NCI-H748 (cell line): ENCODE results near the gene MLLT6.
A peak's percentile ranks its signal among the peaks of the same experiment; 100 is the strongest.

ENCODE experiments used
- DNase-seq: peaks from one replicate; lab custom pipeline; 2025; ENCODE audit not compliant: unreplicated experiment; lab: John Stamatoyannopoulos, UW

The MLLT6 gene

DNA sequence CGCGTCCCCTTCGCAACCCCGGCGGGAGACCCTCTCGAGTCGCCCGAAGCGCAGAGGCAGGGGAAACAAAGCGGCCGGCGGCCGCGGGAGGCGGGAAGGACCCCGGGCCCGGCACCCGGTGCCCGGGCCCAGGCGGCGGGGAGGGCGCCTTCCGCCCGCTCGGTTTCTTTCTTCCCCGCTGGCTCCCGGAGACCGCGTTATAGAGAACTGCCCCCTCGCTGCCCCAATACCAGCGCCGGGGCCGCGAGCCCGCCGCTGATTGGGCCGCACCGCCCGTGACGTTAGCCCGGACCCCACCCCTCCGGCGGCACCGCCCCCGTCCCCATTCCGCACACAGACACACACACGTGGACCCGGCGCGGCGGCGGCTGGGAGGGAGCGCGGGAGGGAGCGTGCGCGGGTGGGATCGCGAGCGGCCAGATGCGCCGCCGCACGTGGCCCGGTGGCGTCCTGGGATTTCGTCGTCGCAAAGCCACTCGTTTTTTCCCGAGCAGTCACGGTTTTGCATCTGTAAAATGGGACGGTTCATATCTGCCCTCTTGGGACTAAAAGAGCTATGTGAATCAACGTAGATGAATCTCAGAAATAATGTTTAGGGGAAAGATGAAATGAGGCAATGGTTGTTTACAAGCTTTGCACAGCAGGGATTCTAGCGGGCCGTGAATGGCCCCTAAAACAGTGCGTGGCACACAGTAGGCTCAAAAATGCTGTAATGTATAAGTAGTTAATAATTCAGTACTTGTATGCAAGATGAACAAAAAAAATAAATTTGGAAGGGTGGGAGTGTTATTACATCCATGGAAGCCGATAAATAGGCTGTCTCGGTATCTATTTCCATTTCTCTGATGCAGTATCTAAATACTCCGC is 30.1 kb upstream of the MLLT6 start, which contains the start of gene EPOP:
Gene EPOP, minus strand, starts transcription at position 209 of the 867 bp plus-strand sequence. CDS start 462 bp downstream, outside the sequence.
- peak; percentile 92 for DNase-seq

DNA sequence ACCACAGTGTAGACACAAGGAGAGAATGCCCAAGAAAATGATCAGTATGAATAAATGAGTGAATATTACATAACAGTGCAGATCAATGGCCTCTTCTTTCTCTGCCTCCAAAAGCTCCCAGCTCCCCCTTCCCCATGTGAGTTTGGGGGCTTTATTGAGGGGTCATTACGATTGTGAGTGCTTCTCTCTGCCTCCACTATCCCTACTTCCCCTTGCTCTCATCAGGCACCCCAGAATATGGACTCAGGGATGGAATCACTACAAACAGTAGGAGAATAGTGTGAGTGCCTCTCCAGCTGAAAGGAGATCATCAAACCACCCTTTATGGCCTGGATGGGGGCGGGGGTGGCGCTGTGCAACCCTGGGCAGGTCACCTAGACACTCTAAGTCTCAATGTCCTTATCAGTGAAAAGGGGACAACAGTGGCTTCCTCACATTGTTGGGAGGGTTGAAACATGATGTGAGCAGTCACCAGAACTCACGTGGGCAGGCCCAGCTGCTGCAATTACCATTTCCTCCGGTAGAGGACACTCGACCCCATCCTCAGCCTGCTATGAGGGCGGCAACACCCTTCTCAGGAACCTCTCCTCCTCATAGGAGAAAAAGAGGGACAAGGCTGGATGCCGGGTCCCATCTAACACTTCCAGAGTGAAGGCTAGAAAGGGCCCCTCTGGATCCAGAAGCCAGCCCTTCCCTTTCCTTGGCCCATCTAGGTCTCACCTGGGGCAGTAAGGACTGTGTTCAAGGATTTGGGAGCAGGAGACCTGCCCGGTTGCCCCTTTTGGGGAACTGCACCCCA is 28.2 kb upstream of the MLLT6 start:
- DNase-seq: peak; percentile 83

- no peak for DNase-seq
Measured at GRCh38 chr17:38677819-38678218, 27.3 kb upstream of the MLLT6 start.

- no peak for DNase-seq
Measured at GRCh38 chr17:38681096-38681495, 24.0 kb upstream of the MLLT6 start.

DNA sequence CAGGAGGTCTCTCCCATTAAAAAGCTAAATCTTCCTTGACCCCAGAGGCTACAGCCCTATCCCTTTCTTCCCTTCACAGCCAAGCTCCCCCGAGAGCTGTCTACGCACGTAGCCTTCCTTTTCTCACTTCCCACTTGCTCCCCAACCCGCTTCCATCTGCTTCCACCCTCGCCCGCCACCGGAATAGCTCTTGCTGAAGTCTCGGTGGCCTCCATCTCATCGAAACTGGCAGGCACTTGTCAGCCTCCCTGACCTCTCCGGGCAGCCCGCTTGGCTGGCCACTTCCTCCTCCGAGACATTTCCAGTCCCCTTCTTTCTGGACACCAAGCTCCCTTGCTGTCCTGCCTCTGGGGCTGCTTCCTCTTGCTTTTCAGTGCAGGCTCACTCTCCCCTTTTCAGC is 19.6 kb upstream of the MLLT6 start:
- DNase-seq: no peak

DNA sequence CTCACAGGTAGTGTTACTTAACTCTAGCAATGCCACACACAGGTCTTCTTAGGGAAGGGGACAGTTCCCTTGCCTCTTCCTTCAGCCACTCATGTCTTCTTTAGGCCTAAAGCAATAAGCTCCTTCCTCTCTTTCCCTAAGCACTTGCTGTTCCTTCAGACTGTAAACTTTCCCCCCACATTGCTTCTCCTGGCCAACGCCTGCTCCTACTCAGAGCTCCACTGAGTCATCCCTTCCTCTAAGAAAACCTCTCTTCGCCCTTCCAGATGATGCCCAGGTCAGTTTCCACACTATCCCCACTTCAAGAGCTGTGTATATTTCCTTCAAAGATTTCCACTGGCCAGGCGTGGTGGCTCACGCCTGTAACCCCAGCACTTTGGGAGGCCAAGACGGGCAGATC is 17.8 kb upstream of the MLLT6 start:
- DNase-seq: no peak

DNA sequence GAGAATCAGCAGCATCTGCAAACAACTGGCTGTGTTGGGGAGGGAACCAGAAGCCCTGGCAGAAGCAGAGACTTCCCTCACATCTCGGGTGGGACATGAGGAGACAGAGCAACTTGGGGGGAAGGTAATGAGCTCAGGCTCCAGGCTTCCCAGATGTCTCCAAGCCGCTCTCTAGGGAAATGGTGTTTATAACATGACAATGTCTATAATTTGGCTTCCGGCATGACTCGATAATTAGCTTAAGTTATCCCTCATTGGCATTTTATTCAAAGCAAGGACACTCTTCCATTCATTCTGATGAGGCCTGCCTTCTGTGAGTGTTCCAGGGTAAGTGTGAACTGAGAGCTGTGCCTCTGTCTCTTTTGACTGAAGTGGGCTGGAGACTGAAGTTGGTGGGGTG is 14.7 kb upstream of the MLLT6 start:
- no peak for DNase-seq

DNA sequence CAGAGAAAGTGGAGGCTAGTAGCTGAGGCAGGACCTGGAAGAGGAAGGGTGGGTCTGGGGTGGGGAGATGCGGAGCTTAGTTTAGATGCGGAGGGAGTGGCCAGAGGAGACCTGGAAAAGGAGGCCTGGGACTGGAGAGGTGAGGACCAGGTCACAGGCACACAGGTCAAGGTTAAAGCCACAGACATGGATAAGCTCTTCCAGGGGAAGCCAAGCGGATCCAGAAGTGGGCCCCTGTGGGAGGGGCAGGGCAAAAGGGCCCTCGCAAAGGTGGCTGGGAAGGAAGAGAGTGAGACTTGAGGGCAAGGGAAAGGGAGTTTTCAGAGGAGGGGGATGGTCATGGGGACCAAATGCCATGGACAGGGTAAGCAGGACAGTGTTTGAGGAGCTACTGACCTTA is 13.9 kb upstream of the MLLT6 start:
- no peak for DNase-seq

DNA sequence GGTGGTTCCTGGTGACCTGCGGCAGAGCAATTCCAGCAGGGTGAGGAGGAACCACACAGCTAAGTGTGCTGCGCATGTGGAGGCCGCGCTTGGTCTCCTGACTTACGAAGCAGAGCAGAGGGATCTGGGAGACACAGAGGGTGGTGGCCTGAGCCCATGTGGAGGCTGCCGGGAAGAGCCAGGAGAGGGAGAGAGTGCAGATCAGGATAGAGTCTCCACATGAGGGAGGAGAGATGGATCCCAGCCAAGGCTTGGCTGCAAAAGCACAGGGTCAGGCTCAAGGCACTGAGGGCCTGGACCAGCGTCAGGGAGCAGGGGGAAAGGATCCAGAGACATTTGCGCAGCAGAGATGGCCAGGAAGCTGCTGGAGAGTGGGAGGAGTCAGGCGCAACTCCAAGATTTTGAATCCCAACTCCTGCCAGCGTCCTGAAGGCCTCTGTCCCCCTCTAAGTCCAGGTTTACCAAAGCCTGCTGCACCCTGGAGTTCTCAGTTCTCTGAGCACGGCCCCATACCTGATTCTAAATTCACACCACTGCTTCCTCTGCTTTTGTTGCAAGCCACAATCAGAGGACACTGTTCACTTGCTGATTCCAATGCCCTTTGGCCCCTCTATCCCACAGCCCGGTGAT is 11.3 kb upstream of the MLLT6 start:
- no peak for DNase-seq

DNA sequence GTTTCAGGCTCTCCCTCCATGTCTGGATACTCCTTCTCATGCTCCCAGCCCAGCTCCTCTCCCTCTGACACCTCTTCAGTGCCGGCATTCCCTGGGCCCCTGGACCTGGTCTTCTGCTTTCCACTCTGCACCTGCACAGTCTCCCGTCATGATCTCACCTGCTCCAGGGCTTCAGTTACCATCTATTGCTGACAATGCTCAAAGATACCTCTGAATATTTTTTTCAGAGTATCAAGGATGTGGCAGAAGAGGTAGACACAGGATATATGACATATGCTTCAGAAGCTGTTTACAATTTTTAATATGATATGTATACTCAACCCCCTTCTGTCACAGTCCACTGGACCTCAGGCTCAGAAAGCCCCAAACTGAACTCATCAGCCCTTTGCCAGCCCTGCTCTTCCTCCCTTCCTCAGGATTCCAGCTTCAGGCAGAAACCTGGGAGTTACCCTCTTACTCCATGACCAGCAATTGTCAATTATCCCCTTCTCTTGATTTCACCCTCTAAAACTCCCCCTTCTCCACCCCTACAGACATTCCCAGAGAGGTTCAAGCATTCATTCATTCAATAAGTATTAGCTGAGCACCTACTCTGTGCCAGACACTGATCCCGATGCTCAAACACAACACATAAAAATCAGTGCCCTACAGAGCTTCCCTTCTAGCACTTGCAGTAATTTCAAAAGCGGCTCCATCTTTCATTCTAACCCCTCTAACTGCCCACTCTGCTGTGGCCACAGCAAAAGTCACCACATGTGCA is 7.8 kb upstream of the MLLT6 start:
- DNase-seq: no peak

DNA sequence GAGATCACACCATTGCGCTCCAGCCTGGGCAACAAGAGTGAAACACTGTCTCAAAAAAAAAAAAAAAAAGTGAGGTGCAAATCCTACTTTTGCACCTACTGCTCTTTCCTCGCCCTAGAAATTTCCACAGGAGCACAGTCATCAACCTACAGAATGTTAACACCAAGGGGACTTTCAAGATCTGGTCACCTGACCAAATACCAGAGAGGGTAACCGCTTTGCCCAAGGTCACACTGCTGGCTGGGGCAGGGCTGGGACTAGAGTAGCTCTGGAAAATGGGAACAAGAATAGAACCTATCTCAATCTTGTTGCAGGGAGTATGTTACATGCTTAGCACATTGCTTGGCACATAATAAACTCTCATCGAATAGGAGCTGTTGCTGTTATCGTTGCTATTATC is 6.3 kb upstream of the MLLT6 start:
- no peak for DNase-seq

DNA sequence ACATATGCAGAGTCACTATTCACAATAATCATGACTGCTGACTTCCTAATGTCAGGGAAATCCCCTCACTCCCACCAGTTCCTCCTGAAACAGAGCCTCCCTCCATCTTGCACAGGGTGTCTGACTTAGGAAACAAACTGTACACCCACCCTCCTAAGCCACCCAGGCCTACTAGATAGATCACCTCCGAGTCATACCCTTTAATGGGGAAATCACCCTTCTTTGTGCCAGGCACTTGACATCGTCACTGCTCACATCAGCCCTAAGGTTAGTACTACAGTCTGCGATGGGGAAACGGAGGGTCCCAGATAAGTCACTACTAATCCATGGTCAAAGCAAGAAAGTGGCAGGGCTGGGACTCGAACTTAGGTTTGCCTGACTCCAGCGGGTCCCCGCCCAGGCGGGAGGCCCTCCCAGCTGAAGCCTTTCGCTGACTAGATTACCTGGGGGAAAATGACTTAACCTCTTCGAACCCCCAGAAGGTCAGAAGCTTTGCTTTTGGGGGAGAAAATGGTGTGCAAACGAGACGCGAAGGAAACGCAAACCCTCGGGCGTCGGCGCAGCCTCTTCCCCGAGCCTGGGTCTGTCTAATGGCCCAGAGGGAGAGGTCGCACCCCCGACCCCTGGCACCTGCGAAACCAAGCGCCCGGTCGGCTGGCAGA is 3.4 kb upstream of the MLLT6 start:
- peak; percentile 74 for DNase-seq

GRCh38 chr17:38702166-38702915 is 2.7 kb upstream of the MLLT6 start:
- peak; percentile 89 for DNase-seq

DNA sequence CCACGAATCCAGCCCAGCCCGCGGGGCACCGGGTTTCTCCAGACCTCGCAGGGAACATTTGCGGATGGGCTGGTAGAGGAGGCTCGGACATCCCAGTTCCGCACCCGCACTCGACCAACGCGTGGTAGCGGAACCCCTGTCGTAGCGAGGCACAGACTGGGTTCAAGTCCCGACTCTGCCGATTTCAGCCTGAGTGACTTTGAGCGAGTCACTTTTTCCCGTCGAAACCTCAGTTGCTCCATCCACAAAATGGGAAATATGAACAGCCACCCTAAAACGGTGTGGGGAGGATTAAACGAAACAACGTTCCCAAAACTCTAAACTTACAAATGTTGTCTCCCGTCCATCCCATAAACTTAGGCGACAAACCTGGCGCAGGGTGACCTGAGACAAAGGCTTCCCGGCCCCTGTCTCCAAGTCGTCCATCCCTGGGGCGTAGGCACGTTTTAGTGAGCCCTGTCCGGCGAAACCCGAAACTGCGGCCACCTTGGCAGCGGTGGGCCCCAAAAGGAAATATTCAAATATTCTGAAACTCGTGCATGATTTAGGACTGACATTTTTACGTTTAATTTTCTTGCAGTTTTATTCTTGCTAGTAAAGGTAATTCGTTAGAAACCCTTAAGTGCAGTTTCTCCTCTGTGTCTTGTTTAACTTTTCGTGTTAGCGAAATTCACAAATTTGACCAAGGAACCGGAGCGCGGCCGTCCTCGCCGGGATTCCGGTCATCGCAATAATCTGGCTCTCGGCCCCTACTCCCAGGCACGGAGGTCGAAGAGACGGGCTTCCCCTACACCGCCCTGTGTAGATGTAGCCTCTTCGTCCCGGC is 1.9 kb upstream of the MLLT6 start:
- DNase-seq: peak; percentile 42

DNA sequence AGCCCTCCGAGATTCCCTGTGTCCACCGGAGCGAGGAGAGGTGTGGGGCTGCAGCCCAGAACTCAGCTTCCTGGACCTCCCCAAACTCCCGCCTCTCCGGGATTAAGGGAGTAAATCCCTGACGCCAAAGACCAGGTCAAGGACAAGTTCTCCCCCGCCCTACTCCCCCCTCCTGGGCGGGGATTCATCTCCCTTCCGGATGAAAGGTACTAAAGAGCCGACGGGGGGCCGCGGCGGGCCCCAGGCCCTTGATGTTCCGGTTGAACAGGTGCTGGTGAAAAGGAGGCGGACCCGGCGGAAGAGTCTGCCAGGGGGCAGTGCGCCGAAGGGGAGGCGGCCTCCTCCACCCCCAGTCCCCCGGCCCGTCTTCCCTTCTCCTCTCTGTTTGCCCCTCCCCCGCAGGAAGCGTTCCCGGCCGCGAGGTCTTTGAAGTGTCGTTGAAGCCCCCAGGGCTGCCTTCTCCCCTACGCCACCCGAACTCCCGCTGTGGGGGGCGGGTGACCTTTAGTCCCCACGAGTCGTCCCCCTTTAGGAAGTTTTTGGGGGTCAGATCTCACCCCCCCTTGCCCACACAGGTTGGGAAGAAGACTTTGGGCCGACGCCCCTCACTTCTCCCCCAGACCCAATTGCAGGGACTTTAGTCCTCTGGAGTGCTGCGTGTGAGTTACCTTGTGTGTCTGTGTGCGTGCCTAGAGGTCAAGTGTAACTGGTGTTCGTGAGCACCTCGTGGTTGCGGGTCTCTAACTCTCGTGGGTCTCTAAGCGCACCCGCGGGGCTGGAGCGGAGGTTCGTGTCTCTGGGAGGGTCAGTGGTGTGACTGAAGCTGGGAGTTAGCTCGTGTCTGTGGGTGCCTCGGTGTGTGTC is 1.1 kb upstream of the MLLT6 start:
- peak; percentile 98 for DNase-seq

GRCh38 chr17:38705523-38705802 is 390 bp downstream of the MLLT6 start:
- peak; percentile 54 for DNase-seq

DNA sequence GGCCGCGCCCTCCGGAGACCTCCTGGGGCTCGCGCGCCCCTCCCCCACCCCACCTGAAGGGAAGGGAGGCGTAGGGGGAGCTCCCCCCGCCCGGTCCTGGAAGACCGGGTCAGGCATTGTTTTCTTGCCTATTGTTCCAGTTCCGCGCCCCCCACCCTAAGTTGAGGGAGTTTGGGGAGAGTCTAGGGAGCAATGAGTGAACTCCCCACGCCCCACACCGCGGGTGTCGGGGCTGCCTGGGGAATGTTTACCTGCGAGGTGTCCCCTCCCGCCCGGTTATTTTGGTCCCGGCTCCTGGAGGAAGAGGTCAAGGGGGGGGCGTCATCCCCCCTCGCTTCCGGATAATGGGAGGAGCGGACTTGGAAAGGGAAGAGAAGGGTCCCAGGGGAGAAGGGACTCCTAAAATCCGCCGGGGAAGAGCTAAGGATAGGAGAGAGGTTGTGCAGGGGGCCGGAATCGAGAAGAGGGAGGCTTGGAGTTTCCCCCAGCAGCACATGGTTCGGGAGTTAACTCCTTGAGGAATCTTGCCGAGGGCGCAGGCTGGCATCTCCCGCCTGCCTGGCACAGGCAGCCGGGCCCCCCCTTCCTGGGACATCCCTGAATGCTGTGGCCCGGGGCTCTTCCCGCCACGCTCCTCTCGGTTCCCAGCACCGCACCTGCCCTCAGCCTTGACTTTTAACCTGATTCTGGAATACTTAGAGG is 881 bp downstream of the MLLT6 start:
- DNase-seq: peak; percentile 60
